Mesenchymal stem cell (in vitro differentiated cells and primary cell): ENCODE data around the gene ADPRHL1.
A peak's percentile ranks its signal among the peaks of the same experiment; 100 is the strongest.

ENCODE experiments used
- DNase-seq: peaks from one replicate; pipeline ENCODE4 v3.0.0-alpha.2; 2013
- H2AFZ ChIP-seq: one replicate; pipeline ENCODE4 v1.6.1; 2013; ENCODE audit warnings: low read depth, mild to moderate bottlenecking, control low read depth, inconsistent platforms, low read length, moderate library complexity
- H2AK5ac ChIP-seq: 2 replicates; pipeline ENCODE4 v1.6.1; 2013; ENCODE audit warnings: low read length, moderate library complexity, mild to moderate bottlenecking, inconsistent platforms; ENCODE audit not compliant: severe bottlenecking
- H2BK120ac ChIP-seq: one replicate; pipeline ENCODE4 v1.6.1; 2013; ENCODE audit warnings: low read depth, mild to moderate bottlenecking, inconsistent platforms, low read length, moderate library complexity
- H2BK12ac ChIP-seq, 2 experiments: one replicate each; pipeline ENCODE4 v1.6.1; 2013; ENCODE audit warnings: inconsistent platforms in 2 of 2, low read length in 2 of 2, mild to moderate bottlenecking in 2 of 2, moderate library complexity in 2 of 2, control low read depth in 1 of 2
- H2BK15ac ChIP-seq: one replicate; pipeline ENCODE4 v1.6.1; 2013; ENCODE audit warnings: mild to moderate bottlenecking, low read depth, inconsistent platforms; ENCODE audit not compliant: poor library complexity, severe bottlenecking
- H2BK5ac ChIP-seq: 2 replicates; pipeline ENCODE4 v1.6.1; 2013; ENCODE audit warnings: low read depth, mild to moderate bottlenecking, low read length, control low read depth, inconsistent platforms; ENCODE audit not compliant: poor library complexity, severe bottlenecking
- H3K14ac ChIP-seq, 2 experiments: one replicate each; pipeline ENCODE4 v1.6.1; 2013; ENCODE audit warnings: inconsistent platforms in 2 of 2, low read length in 2 of 2, control low read depth in 1 of 2, mild to moderate bottlenecking in 1 of 2, moderate library complexity in 1 of 2
- H3K18ac ChIP-seq, 2 experiments: one replicate each; pipeline ENCODE4 v1.6.1; 2013; ENCODE audit warnings: inconsistent platforms in 2 of 2, low read length in 2 of 2, control low read depth in 1 of 2, low read depth in 1 of 2, mild to moderate bottlenecking in 1 of 2
- H3K23ac ChIP-seq, 2 experiments: one replicate each; pipeline ENCODE4 v1.6.1; 2013; ENCODE audit warnings: inconsistent platforms in 2 of 2, low read length in 2 of 2, mild to moderate bottlenecking in 2 of 2, moderate library complexity in 2 of 2, control low read depth in 1 of 2
- H3K27ac ChIP-seq: 2 replicates; pipeline ENCODE4 v1.5.1; 2013; ENCODE audit warnings: mild to moderate bottlenecking, moderate library complexity, low read length, control low read depth, inconsistent platforms; ENCODE audit not compliant: poor library complexity, severe bottlenecking
- H3K27me3 ChIP-seq, 2 experiments: 2 replicates each; pipeline versions ENCODE4 v1.6.1 to v1.7.0; 2013; ENCODE audit warnings: low read length in 2 of 2, mild to moderate bottlenecking in 2 of 2, moderate library complexity in 2 of 2, control low read depth in 1 of 2, inconsistent platforms in 1 of 2; ENCODE audit not compliant: control insufficient read depth in 1 of 2, insufficient read depth in 1 of 2
- H3K36me3 ChIP-seq, 2 experiments: 2 replicates each; pipeline versions ENCODE4 v1.6.1 to v1.7.0; 2013; ENCODE audit warnings: low read length in 2 of 2, control low read depth in 1 of 2, inconsistent platforms in 1 of 2, low read depth in 1 of 2, mild to moderate bottlenecking in 1 of 2; ENCODE audit not compliant: insufficient read depth in 2 of 2, control insufficient read depth in 1 of 2
- H3K4ac ChIP-seq, 2 experiments: one replicate each; pipeline ENCODE4 v1.6.1; 2013; ENCODE audit warnings: inconsistent platforms in 2 of 2, low read length in 2 of 2, mild to moderate bottlenecking in 2 of 2, moderate library complexity in 2 of 2, control low read depth in 1 of 2, low read depth in 1 of 2
- H3K4me1 ChIP-seq: 2 replicates; pipeline ENCODE4 v1.6.1; 2013; ENCODE audit warnings: low read depth, low read length, control low read depth; ENCODE audit not compliant: control insufficient read depth, insufficient read depth
- H3K4me2 ChIP-seq: 2 replicates; pipeline ENCODE4 v1.6.1; 2013; ENCODE audit warnings: low read length, mild to moderate bottlenecking, inconsistent platforms; ENCODE audit not compliant: poor library complexity, severe bottlenecking
- H3K4me3 ChIP-seq, 2 experiments: 2 replicates each; pipeline versions ENCODE4 v1.5.1 to v1.7.0; 2013; ENCODE audit warnings: low read length in 2 of 2, mild to moderate bottlenecking in 2 of 2, control low read depth in 1 of 2, low read depth in 1 of 2; ENCODE audit not compliant: insufficient read depth in 1 of 2
- H3K79me1 ChIP-seq: replicated peaks from 2 replicates; pipeline ENCODE4 v1.6.1; 2013; ENCODE audit warnings: mild to moderate bottlenecking, control low read depth, low read length, inconsistent platforms; ENCODE audit not compliant: poor library complexity, severe bottlenecking
- H3K9ac ChIP-seq: 2 replicates; pipeline ENCODE4 v1.7.0; 2013; ENCODE audit warnings: mild to moderate bottlenecking, low read length, moderate library complexity
- H3K9me3 ChIP-seq: 2 replicates; pipeline ENCODE4 v1.7.0; 2013; ENCODE audit warnings: mild to moderate bottlenecking, low read length; ENCODE audit not compliant: control insufficient read depth
- H4K8ac ChIP-seq: one replicate; pipeline ENCODE4 v1.6.1; 2013; ENCODE audit warnings: inconsistent platforms, mild to moderate bottlenecking, low read length, moderate library complexity
- H4K91ac ChIP-seq: one replicate; pipeline ENCODE4 v1.6.1; 2013; ENCODE audit warnings: mild to moderate bottlenecking, low read length, inconsistent platforms
- WGBS: methylation state at CpG from one replicate; pipeline ENCODE4 v1.1.7; 2013; ENCODE audit warnings: mixed read lengths; 5-methylcytosine and 5-hydroxymethylcytosine counted together

ADPRHL1 gene

DNA sequence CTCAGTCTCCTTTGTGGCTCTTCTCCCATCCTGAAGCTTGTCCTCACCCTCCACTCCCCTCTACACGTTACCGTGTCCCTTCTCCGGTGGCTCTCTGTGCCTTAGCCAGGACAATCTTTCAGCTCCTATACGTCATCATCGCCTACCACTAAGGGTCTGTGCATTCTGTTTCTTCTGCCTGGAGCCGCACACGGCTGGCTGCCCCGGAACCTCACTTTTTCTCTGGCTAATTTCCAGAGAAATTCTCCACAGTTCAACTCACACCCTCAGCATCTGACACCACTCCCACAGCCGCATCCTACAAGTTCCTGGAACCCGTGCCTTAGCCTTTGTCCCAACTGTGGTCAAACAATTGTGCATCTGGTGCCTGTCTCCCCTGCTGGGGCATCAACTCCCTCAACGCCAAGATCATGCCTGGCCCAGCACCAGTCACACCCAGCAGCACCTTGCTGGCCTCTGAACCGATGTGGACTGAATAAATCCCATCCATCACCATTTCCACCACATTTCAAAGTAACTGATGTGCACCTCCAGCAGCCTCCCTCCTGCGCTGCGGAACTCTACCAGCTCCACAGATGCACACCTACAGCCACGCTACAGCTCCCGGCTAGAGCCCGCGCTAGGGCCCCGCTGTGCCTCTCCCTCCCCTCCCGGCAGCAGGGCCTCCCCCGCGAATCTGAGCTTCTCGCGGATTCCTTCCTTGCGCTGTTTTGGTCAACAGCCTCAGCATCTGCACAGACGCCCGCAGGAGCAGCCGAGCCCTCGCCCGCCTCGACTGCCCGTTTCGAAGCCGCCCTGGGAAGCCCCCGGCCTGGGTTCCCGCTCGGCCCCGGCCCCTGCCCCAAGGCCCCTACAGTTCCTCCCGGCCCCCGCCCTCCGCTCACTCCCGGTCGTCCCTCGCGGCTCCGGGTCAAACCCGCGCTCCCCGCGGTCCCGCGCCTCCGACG, 36.5 kb upstream of the ADPRHL1 start:
- under 1% methylated on average over 51 of the region's 54 CpGs for WGBS
- peak overlapping the region; percentile 89 for H3K9ac ChIP-seq
- H3K27me3 ChIP-seq, result no peaks in the 10 kb centered on the region
- H3K9me3 ChIP-seq, result no peaks in the 10 kb centered on the region
- H4K91ac ChIP-seq, result peak overlapping the region; percentile 70
- H3K4me1 ChIP-seq, result peaks cover 13% of the 10 kb centered on the region
- H4K8ac ChIP-seq, result peak overlapping the region; percentile 38
- peak overlapping the region; percentile 60 for H3K27ac ChIP-seq
- peak overlapping the region; percentile 76 for H2BK120ac ChIP-seq
- H3K4me3 ChIP-seq, result peak overlapping the region; percentile 93 to 95
- H3K14ac ChIP-seq, result no peak overlapping the region
- H2BK5ac ChIP-seq, result peak overlapping the region; percentile 63
- peaks cover 14% of the 10 kb centered on the region for H3K79me1 ChIP-seq
- H2BK15ac ChIP-seq, result peak overlapping the region; percentile 61
- peak; percentile 66 for DNase-seq
- peak overlapping the region; percentile 80 for H3K4me2 ChIP-seq
- H3K23ac ChIP-seq, result peak overlapping the region in 1 of 2 experiments; percentile 41
- H3K36me3 ChIP-seq, result peaks cover 6 to 17% of the 10 kb centered on the region in 2 experiments
- peak overlapping the region in 1 of 2 experiments; percentile 43 for H3K4ac ChIP-seq
- H2AFZ ChIP-seq, result peak overlapping the region; percentile 87
- peak overlapping the region; percentile 78 to 91 for H3K18ac ChIP-seq
- H2BK12ac ChIP-seq, result no peak overlapping the region
- no peak overlapping the region for H2AK5ac ChIP-seq

DNA sequence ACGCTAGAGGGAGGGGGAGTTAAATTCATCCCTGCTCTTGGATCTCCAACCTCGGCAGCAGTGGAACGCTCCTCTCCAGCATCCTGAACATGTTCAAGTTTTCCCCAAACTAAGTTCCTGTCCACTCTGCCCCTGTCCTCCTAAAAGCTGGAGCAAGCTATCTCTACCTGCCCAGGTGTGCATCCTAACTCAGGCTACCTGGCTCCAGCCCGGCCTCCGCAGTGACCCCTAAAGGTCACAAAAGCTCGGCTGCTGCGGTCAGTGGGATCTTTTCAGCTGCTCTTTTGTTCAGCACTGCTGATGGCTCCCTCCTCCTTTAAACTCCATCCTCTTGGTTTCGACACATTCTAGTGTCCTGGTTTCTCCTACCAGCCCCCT, 35.9 kb upstream of the ADPRHL1 start:
- Histone ChIP-seq H3K18ac (peak overlapping the region in 1 of 2 experiments; percentile 74), H2AK5ac (peak overlapping the region; percentile 38), H3K36me3 (peaks cover 6 to 11% of the 10 kb centered on the region in 2 experiments), H3K4me2 (peak overlapping the region; percentile 80), H2BK120ac (no peak overlapping the region), H3K9ac (peak overlapping the region; percentile 89), H3K79me1 (peaks cover 14% of the 10 kb centered on the region), H4K91ac (no peak overlapping the region), H2AFZ (no peak overlapping the region), H3K4ac (peak overlapping the region in 1 of 2 experiments; percentile 43), H2BK15ac (no peak overlapping the region), H2BK5ac (no peak overlapping the region), H4K8ac (no peak overlapping the region), H3K4me3 (peak overlapping the region; percentile 93 to 95), H3K4me1 (peaks cover 8% of the 10 kb centered on the region), H3K27me3 (no peaks in the 10 kb centered on the region), H3K14ac (no peak overlapping the region), H2BK12ac (no peak overlapping the region), H3K23ac (peak overlapping the region in 1 of 2 experiments; percentile 41), H3K27ac (peak overlapping the region; percentile 36), H3K9me3 (no peaks in the 10 kb centered on the region)
- DNase-seq, result no peak
- 24% methylated on average over 8 of the region's 8 CpGs for WGBS

DNA sequence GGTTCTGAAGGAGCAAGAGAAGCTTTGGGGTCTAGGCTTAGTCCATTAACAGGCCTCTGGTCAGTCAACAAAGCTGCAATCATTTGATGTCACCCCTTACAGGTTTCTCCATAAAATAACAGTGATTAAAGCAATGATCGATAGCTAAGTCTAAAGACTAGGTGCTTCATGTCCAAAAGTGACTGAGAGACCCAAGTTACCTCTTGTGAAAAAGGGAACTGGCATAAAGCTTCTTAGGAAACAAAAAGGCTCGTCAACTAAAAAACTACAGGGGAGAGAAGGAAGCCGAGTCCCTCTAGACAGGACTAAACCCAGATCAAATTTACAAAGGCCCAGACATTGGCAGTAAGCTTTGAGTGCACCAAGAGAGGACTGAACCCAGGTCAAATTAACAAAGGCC, 35.0 kb upstream of the ADPRHL1 start:
- Histone ChIP-seq H3K27ac (no peak overlapping the region), H3K9me3 (no peaks in the 10 kb centered on the region), H3K4ac (peak overlapping the region in 1 of 2 experiments; percentile 9), H3K36me3 (peaks cover 11 to 12% of the 10 kb centered on the region in 2 experiments), H3K79me1 (peaks cover 18% of the 10 kb centered on the region), H2BK120ac (no peak overlapping the region), H3K18ac (no peak overlapping the region), H3K4me2 (no peak overlapping the region), H2BK15ac (no peak overlapping the region), H2AK5ac (no peak overlapping the region), H4K91ac (no peak overlapping the region), H3K4me3 (peak overlapping the region in 1 of 2 experiments; percentile 93), H4K8ac (no peak overlapping the region), H2AFZ (no peak overlapping the region), H3K27me3 (no peaks in the 10 kb centered on the region), H2BK5ac (no peak overlapping the region), H3K4me1 (peaks cover 7% of the 10 kb centered on the region), H2BK12ac (no peak overlapping the region), H3K23ac (no peak overlapping the region), H3K9ac (peak overlapping the region; percentile 89), H3K14ac (no peak overlapping the region)
- no peak for DNase-seq
- WGBS, result 93% methylated on average over 3 of the region's 3 CpGs

DNA sequence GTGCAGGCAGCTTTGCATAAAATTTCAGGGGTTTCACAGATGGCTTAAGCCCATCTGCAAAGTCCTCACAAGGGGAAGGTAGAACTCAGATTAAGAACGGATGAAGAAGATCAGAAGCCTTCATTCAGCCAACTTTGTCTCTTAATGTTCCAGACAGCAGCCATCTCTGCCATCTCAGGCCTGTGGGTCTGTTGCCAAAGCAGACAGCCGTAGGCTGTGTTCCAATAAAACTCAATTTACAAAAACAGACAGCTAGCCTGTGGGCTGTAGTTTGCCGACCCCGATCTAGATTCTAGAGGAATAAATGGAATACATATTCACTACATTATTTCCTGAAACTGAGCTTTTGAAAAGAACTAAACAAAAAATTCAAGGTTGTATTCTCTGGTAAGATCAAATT, 33.4 kb upstream of the ADPRHL1 start:
- Histone ChIP-seq H4K8ac (no peak overlapping the region), H3K4me1 (peaks cover 7% of the 10 kb centered on the region), H3K4me3 (no peak overlapping the region), H2AK5ac (no peak overlapping the region), H2BK12ac (no peak overlapping the region), H4K91ac (no peak overlapping the region), H3K4me2 (no peak overlapping the region), H3K9ac (no peak overlapping the region), H3K27me3 (no peaks in the 10 kb centered on the region), H3K23ac (no peak overlapping the region), H2BK120ac (no peak overlapping the region), H3K36me3 (peaks cover 11 to 18% of the 10 kb centered on the region in 2 experiments), H2AFZ (no peak overlapping the region), H3K27ac (no peak overlapping the region), H3K4ac (no peak overlapping the region), H3K79me1 (peaks cover 20% of the 10 kb centered on the region), H2BK15ac (no peak overlapping the region), H3K14ac (no peak overlapping the region), H3K18ac (no peak overlapping the region), H3K9me3 (no peaks in the 10 kb centered on the region), H2BK5ac (no peak overlapping the region)
- no peak for DNase-seq
- 98% methylated on average over 2 of the region's 4 CpGs for WGBS
